WTC11 (cell line): ENCODE data around the gene NMUR2. TPM values are rescaled to one million over a fixed set of nuclear protein-coding genes. Genes with fewer than 3 reads are reported as not detected.

ENCODE experiments used
- ATAC-seq: fragments of 200-7000 bp; cut with Tn5 transposase; 2 replicates; pipeline ENCODE4 v1.10.0; 2021; ENCODE audit warnings: mild to moderate bottlenecking, moderate library complexity
- CTCF ChIA-PET: fragments of 300-600 bp; sonication (Branson Sonifier 250); formaldehyde crosslinking; loops from one replicate; lab custom pipeline; 2021; ENCODE audit warnings: antibody characterized with exemption; lab: Charles Lee
- POLR2A ChIA-PET: fragments of 350-600 bp; sonication (Branson Sonifier 250); formaldehyde crosslinking; loops from one replicate; lab custom pipeline; 2021; ENCODE audit warnings: antibody characterized with exemption; lab: Charles Lee
- DNase-seq: peaks from one replicate; pipeline ENCODE4 v3.0.0; 2021; ENCODE audit warnings: low spot score
- H3K27ac Mint-ChIP-seq: 2 replicates; pipeline ENCODE4 v1.8.0; 2021; ENCODE audit warnings: mixed read lengths
- H3K27me3 Mint-ChIP-seq: 2 replicates; pipeline ENCODE4 v1.8.0; 2021; ENCODE audit warnings: low read depth, mild to moderate bottlenecking, moderate library complexity, mixed read lengths
- H3K36me3 Mint-ChIP-seq: 2 replicates; pipeline ENCODE4 v1.8.0; 2021; ENCODE audit warnings: mixed read lengths
- H3K4me1 Mint-ChIP-seq: 2 replicates; pipeline ENCODE4 v1.8.0; 2022; ENCODE audit warnings: mixed read lengths
- H3K4me3 Mint-ChIP-seq: 2 replicates; pipeline ENCODE4 v1.8.0; 2021; ENCODE audit warnings: mild to moderate bottlenecking, moderate library complexity, mixed read lengths
- H3K9me3 Mint-ChIP-seq: 2 replicates; pipeline ENCODE4 v1.8.0; 2021; ENCODE audit warnings: mixed read lengths
- ATF1 ChIP-seq: sonication (generic); formaldehyde crosslinking; IDR thresholded peaks from 2 replicates; pipeline ENCODE4 v1.8.1; 2023; ENCODE audit warnings: mild to moderate bottlenecking, moderate library complexity, missing genetic modification reagents
- ETV6 ChIP-seq: sonication (generic); formaldehyde crosslinking; IDR thresholded peaks from 2 replicates; pipeline ENCODE4 v1.8.1; 2022; ENCODE audit warnings: mild to moderate bottlenecking, missing genetic modification reagents
- GRHL2 ChIP-seq: fragments of 250-450 bp; sonication (Bioruptor Pico); IDR thresholded peaks from 2 replicates; pipeline ENCODE4 v1.8.0; 2022; ENCODE audit warnings: mild to moderate bottlenecking, moderate library complexity; ENCODE audit not compliant: insufficient replicate concordance, severe bottlenecking
- IRF2 ChIP-seq: sonication (generic); formaldehyde crosslinking; IDR thresholded peaks from 2 replicates; pipeline ENCODE4 v1.8.0; 2022; ENCODE audit warnings: low read depth, missing genetic modification reagents, borderline replicate concordance
- NFYB ChIP-seq: sonication (generic); formaldehyde crosslinking; conservative IDR thresholded peaks from 2 replicates; pipeline ENCODE4 v1.8.0; 2022; ENCODE audit warnings: low read depth, missing genetic modification reagents
- RELA ChIP-seq: sonication (generic); formaldehyde crosslinking; IDR thresholded peaks from 2 replicates; pipeline ENCODE4 v1.8.1; 2022; ENCODE audit warnings: missing genetic modification reagents, mild to moderate bottlenecking, borderline replicate concordance
- SOX15 ChIP-seq: fragments of 250-450 bp; sonication (Bioruptor Pico); IDR thresholded peaks from 2 replicates; pipeline ENCODE4 v1.9.0; 2021; ENCODE audit warnings: mild to moderate bottlenecking
- TP53 ChIP-seq: sonication (generic); formaldehyde crosslinking; IDR thresholded peaks from 2 replicates; pipeline ENCODE4 v1.8.1; 2023; ENCODE audit warnings: mild to moderate bottlenecking, missing genetic modification reagents
- ZNF219 ChIP-seq: sonication (generic); formaldehyde crosslinking; IDR thresholded peaks from 2 replicates; pipeline ENCODE4 v1.8.0; 2023; ENCODE audit warnings: missing genetic modification reagents, mild to moderate bottlenecking, borderline replicate concordance
- ZNF317 ChIP-seq: sonication (generic); formaldehyde crosslinking; IDR thresholded peaks from 2 replicates; pipeline ENCODE4 v1.8.1; 2023; ENCODE audit warnings: low read depth, mild to moderate bottlenecking, moderate library complexity, missing genetic modification reagents, borderline replicate concordance
- total RNA-seq: library from RNA; stranded (reverse); gene quantifications from 3 replicates; pipeline ENCODE4 v1.2.3, GENCODE V29; 2021
- TF ChIP-seq, protein P1 (sequence below): sonication (generic); formaldehyde crosslinking; IDR thresholded peaks from 2 replicates; pipeline ENCODE4 v1.8.1; 2022; ENCODE audit warnings: mild to moderate bottlenecking, moderate library complexity, missing genetic modification reagents
- TF ChIP-seq, protein P2 (sequence below): fragments of 250-450 bp; sonication (Bioruptor Pico); IDR thresholded peaks from 2 replicates; pipeline ENCODE4 v1.9.0; 2021; ENCODE audit warnings: mild to moderate bottlenecking
- TF ChIP-seq, protein P3 (sequence below): sonication (generic); formaldehyde crosslinking; conservative IDR thresholded peaks from 2 replicates; pipeline ENCODE4 v1.8.1; 2022; ENCODE audit warnings: mild to moderate bottlenecking, missing genetic modification reagents
- TF ChIP-seq, protein P4 (sequence below): sonication (generic); formaldehyde crosslinking; IDR thresholded peaks from 2 replicates; pipeline ENCODE4 v1.8.1; 2022; ENCODE audit warnings: mild to moderate bottlenecking, missing genetic modification reagents, moderate library complexity, borderline replicate concordance
- TF ChIP-seq, protein P5 (sequence below): sonication (generic); formaldehyde crosslinking; IDR thresholded peaks from 2 replicates; pipeline ENCODE4 v1.8.1; 2022; ENCODE audit warnings: low read depth, mild to moderate bottlenecking, moderate library complexity, missing genetic modification reagents, borderline replicate concordance
- TF ChIP-seq, protein P6 (sequence below): fragments of 250-450 bp; sonication (Bioruptor Pico); conservative IDR thresholded peaks from 2 replicates; pipeline ENCODE4 v1.9.0; 2021; ENCODE audit warnings: mild to moderate bottlenecking
- TF ChIP-seq, protein P7 (sequence below): sonication (generic); formaldehyde crosslinking; IDR thresholded peaks from 2 replicates; pipeline ENCODE4 v1.8.0; 2023; ENCODE audit warnings: mild to moderate bottlenecking, missing genetic modification reagents
- TF ChIP-seq, protein P8 (sequence below): fragments of 250-450 bp; sonication (Bioruptor Pico); IDR thresholded peaks from 2 replicates; pipeline ENCODE4 v1.9.0; 2021; ENCODE audit warnings: moderate library complexity, mild to moderate bottlenecking, inconsistent platforms, borderline replicate concordance

NMUR2 gene
- total RNA-seq, 1 experiment from 2014 or later = not detected

DNA sequence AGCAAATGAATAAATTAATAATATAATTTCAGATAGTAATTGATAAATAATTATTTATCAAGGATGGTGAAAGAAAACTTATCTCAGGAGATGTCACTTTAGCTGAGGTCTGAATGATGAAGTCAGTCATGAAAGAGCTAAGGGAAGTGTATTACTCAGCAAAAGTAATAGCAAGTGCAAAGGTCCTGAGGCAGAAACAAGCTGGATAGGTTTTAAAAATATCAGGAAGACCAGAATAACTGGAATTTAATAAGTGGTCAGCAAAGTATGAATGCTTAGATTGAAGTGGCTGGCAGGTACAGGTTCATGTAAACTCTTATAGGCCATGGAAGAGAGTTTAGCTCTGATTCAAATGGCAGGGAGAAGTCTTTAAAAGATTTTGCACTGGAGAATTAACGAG, 1.0 kb upstream of the NMUR2 start:
- no peaks in the 10 kb centered on the region for H3K36me3 Mint-ChIP-seq

More for the DNA sequence above, 1.0 kb upstream of the NMUR2 start:
- Mint-ChIP-seq H3K27ac (no peak overlapping the region), H3K4me3 (no peak overlapping the region), H3K27me3 (peaks cover 7% of the 10 kb centered on the region), H3K9me3 (peaks cover 6% of the 10 kb centered on the region; the same call in 1 of the 2 replicates), H3K4me1 (peaks cover 5% of the 10 kb centered on the region)
- no peak for ATAC-seq
- ChIA-PET POLR2A (no interaction called here), CTCF (no interaction called here)
- no peak for DNase-seq
- TF ChIP-seq IRF2 (CRISPR knock-in tag) (no peak), ZNF219 (CRISPR knock-in tag) (no peak), ZNF317 (CRISPR knock-in tag) (no peak), TP53 (no peak), GRHL2 (CRISPR knock-in tag) (no peak), ATF1 (CRISPR knock-in tag) (no peak), RELA (CRISPR knock-in tag) (no peak), NFYB (no peak), ETV6 (CRISPR knock-in tag) (no peak), SOX15 (CRISPR knock-in tag) (no peak)
- TF ChIP-seq, protein P1, sequence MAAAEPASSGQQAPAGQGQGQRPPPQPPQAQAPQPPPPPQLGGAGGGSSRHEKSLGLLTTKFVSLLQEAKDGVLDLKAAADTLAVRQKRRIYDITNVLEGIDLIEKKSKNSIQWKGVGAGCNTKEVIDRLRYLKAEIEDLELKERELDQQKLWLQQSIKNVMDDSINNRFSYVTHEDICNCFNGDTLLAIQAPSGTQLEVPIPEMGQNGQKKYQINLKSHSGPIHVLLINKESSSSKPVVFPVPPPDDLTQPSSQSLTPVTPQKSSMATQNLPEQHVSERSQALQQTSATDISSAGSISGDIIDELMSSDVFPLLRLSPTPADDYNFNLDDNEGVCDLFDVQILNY (CRISPR knock-in tag) = no peak
- TF ChIP-seq, protein P2, sequence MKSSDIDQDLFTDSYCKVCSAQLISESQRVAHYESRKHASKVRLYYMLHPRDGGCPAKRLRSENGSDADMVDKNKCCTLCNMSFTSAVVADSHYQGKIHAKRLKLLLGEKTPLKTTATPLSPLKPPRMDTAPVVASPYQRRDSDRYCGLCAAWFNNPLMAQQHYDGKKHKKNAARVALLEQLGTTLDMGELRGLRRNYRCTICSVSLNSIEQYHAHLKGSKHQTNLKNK (CRISPR knock-in tag) = no peak
- TF ChIP-seq, protein P3, sequence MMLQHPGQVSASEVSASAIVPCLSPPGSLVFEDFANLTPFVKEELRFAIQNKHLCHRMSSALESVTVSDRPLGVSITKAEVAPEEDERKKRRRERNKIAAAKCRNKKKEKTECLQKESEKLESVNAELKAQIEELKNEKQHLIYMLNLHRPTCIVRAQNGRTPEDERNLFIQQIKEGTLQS (CRISPR knock-in tag) = no peak
- TF ChIP-seq, protein P4, sequence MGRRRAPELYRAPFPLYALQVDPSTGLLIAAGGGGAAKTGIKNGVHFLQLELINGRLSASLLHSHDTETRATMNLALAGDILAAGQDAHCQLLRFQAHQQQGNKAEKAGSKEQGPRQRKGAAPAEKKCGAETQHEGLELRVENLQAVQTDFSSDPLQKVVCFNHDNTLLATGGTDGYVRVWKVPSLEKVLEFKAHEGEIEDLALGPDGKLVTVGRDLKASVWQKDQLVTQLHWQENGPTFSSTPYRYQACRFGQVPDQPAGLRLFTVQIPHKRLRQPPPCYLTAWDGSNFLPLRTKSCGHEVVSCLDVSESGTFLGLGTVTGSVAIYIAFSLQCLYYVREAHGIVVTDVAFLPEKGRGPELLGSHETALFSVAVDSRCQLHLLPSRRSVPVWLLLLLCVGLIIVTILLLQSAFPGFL = no peak
- TF ChIP-seq, protein P5, sequence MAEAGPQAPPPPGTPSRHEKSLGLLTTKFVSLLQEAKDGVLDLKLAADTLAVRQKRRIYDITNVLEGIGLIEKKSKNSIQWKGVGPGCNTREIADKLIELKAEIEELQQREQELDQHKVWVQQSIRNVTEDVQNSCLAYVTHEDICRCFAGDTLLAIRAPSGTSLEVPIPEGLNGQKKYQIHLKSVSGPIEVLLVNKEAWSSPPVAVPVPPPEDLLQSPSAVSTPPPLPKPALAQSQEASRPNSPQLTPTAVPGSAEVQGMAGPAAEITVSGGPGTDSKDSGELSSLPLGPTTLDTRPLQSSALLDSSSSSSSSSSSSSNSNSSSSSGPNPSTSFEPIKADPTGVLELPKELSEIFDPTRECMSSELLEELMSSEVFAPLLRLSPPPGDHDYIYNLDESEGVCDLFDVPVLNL = no peak
- TF ChIP-seq, protein P6, sequence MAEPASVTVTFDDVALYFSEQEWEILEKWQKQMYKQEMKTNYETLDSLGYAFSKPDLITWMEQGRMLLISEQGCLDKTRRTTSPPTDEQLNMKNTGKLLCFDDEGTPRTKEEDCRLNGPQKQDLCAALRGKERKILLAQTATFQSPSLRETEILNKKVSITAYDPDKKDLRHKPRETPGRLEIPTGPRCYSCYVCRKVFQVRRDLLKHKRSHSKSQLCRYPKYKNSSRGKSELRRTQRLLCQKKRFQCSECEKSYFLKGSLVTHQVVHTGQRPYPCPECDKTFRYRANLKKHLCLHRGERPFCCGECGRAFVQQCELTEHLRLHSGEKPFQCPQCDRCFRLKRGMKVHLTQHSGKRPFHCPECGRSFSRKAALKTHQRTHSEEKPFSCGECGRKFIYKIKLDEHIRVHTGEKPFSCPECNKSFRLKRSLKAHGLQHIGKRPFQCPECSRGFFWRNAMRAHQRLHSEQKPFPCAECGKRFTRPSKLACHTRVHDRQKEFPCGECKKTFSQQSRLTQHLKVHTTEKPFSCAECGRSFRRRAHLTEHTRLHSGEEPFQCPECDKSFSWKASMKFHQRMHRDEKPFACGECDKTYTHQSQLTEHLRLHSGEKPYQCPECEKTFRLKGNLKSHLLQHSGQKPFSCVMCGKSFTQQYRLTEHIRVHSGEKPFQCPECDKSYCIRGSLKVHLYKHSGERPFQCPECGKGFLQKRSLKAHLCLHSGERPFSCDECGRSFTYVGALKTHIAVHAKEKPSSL = no peak
- TF ChIP-seq, protein P7, sequence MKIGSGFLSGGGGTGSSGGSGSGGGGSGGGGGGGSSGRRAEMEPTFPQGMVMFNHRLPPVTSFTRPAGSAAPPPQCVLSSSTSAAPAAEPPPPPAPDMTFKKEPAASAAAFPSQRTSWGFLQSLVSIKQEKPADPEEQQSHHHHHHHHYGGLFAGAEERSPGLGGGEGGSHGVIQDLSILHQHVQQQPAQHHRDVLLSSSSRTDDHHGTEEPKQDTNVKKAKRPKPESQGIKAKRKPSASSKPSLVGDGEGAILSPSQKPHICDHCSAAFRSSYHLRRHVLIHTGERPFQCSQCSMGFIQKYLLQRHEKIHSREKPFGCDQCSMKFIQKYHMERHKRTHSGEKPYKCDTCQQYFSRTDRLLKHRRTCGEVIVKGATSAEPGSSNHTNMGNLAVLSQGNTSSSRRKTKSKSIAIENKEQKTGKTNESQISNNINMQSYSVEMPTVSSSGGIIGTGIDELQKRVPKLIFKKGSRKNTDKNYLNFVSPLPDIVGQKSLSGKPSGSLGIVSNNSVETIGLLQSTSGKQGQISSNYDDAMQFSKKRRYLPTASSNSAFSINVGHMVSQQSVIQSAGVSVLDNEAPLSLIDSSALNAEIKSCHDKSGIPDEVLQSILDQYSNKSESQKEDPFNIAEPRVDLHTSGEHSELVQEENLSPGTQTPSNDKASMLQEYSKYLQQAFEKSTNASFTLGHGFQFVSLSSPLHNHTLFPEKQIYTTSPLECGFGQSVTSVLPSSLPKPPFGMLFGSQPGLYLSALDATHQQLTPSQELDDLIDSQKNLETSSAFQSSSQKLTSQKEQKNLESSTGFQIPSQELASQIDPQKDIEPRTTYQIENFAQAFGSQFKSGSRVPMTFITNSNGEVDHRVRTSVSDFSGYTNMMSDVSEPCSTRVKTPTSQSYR (CRISPR knock-in tag) = no peak
- TF ChIP-seq, protein P8, sequence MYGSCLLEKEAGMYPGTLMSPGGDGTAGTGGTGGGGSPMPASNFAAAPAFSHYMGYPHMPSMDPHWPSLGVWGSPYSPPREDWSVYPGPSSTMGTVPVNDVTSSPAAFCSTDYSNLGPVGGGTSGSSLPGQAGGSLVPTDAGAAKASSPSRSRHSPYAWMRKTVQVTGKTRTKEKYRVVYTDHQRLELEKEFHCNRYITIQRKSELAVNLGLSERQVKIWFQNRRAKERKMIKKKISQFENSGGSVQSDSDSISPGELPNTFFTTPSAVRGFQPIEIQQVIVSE (CRISPR knock-in tag) = no peak
